BE2C (cell line): Measurements from ENCODE around the gene ZNF512.
"Not testable (repeated sequence)": the region's sequence is repeated elsewhere in the genome, so short reads cannot be mapped to it uniquely, and the experiment has no call there.

Experiments
- DNase-seq: peaks from one replicate; pipeline ENCODE4 v3.0.0-alpha.2; 2020
- H3K27me3 ChIP-seq: fragments of 250-450 bp; sonication (Bioruptor Pico); 2 replicates; pipeline ENCODE4 v1.5.1; 2020; ENCODE audit warnings: mild to moderate bottlenecking
- H3K36me3 ChIP-seq: fragments of 250-450 bp; sonication (Bioruptor Pico); 2 replicates; pipeline ENCODE4 v1.5.1; 2020; ENCODE audit warnings: mild to moderate bottlenecking
- H3K4me1 ChIP-seq: fragments of 250-450 bp; sonication (Bioruptor Pico); 2 replicates; pipeline ENCODE4 v1.5.1; 2020
- H3K4me3 ChIP-seq: 2 replicates; pipeline ENCODE4 v1.5.1; 2011; ENCODE audit warnings: low read depth, low read length
- H3K9me3 ChIP-seq: fragments of 250-450 bp; sonication (Bioruptor Pico); 2 replicates; pipeline ENCODE4 v1.5.1; 2020
- CTCF ChIP-seq: IDR thresholded peaks from 2 replicates; pipeline ENCODE4 v1.5.1; 2012; ENCODE audit warnings: mild to moderate bottlenecking, low read depth, low read length

ZNF512 gene

GRCh38 chr2:27591745-27592144, 8.9 kb downstream of the ZNF512 start:
- DNase-seq, result no peak
- TF ChIP-seq CTCF, result no peak
- Histone ChIP-seq H3K27me3 (no peaks in the 10 kb centered on the region), H3K4me1 (no peaks in the 10 kb centered on the region), H3K4me3 (no peak overlapping the region), H3K36me3 (no peaks in the 10 kb centered on the region), H3K9me3 (no peaks in the 10 kb centered on the region)

- Histone ChIP-seq H3K4me3 (no peak overlapping the region), H3K4me1 (no peaks in the 10 kb centered on the region), H3K36me3 (no peaks in the 10 kb centered on the region; the same call in 1 of the 2 replicates), H3K9me3 (no peaks in the 10 kb centered on the region), H3K27me3 (no peaks in the 10 kb centered on the region)
- no peak for DNase-seq
- TF ChIP-seq CTCF, result no peak
Measured at GRCh38 chr2:27593240-27593639, 10.4 kb downstream of the ZNF512 start.

- H3K36me3 ChIP-seq, H3K4me1 ChIP-seq, H3K27me3 ChIP-seq, H3K4me3 ChIP-seq, DNase-seq, H3K9me3 ChIP-seq: not testable (repeated sequence)
Measured at GRCh38 chr2:27594020-27594703, 11.3 kb downstream of the ZNF512 start.

GRCh38 chr2:27595412-27595811, 12.6 kb downstream of the ZNF512 start:
- not testable (repeated sequence) for H3K27me3 ChIP-seq, DNase-seq, H3K4me3 ChIP-seq, H3K9me3 ChIP-seq, H3K36me3 ChIP-seq, H3K4me1 ChIP-seq

- Histone ChIP-seq H3K4me1 (no peaks in the 10 kb centered on the region), H3K4me3 (no peak overlapping the region), H3K9me3 (no peaks in the 10 kb centered on the region), H3K36me3 (peaks cover 16% of the 10 kb centered on the region), H3K27me3 (no peaks in the 10 kb centered on the region)
- no peak for DNase-seq
- no peak for TF ChIP-seq CTCF
Measured at GRCh38 chr2:27596627-27597026, 13.8 kb downstream of the ZNF512 start.

GRCh38 chr2:27606611-27607010, 23.8 kb downstream of the ZNF512 start:
- H3K4me1 ChIP-seq, result no peaks in the 10 kb centered on the region
- H3K27me3 ChIP-seq, result no peaks in the 10 kb centered on the region
- H3K36me3 ChIP-seq, result peaks cover 50% of the 10 kb centered on the region
- TF ChIP-seq CTCF, result no peak
- H3K4me3 ChIP-seq, result no peak overlapping the region
- DNase-seq, result no peak
- no peaks in the 10 kb centered on the region for H3K9me3 ChIP-seq

GRCh38 chr2:27613985-27614384, 31.1 kb downstream of the ZNF512 start:
- H3K27me3 ChIP-seq, result no peaks in the 10 kb centered on the region
- DNase-seq, result no peak
- peaks cover 40% of the 10 kb centered on the region for H3K36me3 ChIP-seq
- no peak for TF ChIP-seq CTCF
- no peak overlapping the region for H3K4me3 ChIP-seq
- H3K4me1 ChIP-seq, result no peaks in the 10 kb centered on the region
- no peaks in the 10 kb centered on the region for H3K9me3 ChIP-seq
